Inflammatory macrophage treated with lipopolysaccharide for 4 hours (primary cell): ENCODE data around the gene ATP9B.

Source experiments
- DNase-seq: peaks from one replicate; pipeline ENCODE4 v3.0.0-alpha.2; 2020

Gene ATP9B

DNA sequence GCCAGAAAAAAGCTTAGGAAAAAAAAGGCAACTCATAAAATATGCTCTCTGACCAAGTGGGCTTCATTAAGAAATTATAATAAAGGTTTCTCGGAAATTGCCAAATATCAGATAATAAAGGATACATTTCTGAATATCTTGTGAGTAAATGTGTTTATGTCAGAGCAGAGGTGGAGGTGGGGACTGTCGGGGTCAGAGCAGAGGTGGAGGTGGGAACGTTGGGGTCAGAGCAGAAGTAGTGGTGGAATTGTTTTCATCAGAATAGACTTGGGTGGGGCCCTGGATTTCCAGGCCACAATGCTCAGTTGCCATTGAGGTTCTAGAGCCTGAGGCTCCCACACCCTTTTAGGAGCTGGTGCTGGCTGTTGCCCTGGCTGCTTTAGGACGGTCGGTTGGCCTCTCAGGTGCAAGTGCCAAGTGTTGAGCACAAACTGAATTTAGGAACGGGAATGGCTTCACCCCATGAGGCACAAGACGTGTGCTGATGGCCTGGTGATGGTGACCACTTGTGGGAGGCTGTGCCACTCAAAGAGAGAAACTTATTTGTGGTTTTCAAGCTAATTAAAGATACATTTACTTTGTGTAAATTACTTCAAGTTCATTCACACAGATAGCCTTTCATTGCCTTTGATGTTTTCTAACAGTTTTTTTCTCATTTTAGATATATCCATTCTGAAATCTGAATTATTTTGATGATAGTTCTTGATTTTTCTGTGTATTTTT lies 131.5 kb downstream of the ATP9B start:
- no peak for DNase-seq

DNA sequence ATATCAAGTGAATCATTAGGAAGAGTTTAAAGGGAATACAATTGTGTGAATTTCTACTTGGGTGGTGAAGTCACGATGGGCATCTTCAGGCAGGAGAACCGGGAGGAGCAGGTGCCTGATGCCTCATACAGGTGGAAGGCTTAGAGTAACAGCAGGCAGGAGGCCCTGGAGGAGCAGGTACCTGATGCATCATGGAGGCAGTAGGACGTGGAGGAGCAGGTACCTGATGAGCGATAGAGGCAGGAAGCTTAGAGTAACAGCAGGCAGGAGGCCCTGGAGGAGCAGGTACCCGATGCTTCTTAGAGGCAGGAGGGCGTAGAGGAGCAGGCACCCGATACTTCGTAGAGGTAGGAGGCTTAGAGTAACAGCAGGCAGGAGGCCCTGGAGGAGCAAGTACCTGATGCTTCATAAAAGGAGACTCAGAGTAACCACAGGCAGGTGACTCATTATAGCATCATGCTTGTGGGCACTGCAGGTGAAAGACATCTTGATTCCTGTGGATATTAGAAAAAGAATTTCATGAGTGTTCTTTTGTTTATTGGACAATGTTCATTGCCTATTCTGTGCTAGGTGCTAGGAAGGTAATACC lies 133.9 kb downstream of the ATP9B start:
- no peak for DNase-seq

DNA sequence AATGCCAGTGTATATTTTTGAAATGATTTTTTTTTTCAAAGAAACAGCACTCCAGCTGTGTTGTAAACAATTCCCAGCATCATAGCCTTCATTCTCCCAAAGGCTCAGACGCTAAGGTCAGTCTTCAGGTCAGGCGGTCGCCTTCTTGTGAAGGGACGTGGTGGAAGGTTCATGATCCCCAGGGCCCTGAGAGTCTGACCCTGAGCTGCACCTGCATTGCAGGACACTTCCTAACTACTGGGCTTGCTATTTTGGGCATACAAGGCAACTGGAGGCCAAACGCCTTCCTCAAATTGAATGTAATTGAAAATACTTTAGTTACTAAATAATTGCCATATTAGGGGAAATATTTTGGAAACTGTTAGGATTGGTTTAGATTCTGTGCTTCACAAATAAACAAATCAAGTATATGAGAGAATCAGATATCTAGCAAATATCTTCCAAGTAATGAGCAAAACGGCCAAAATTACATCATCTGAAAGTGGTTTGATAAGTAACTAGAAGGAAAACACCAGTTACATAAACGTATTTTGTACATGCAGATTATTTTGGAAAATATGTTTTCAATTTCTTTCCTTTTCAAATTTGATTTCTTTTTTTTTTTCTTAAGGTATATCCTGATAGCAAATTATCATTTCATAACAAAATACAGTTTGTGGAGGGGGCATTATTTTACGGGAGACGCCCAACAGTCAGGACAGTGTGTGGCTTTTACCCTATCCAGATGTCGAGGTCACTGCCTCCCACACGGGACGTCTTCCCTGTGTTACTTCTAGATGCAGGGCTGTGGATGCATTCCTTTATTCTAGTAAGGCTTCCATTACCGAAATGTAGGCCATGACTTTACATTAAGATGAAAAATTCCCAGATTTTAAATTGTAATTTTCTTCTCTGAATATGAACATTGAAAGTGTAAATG lies 136.0 kb downstream of the ATP9B start:
- no peak for DNase-seq

- no peak for DNase-seq
Measured at GRCh38 chr18:79206444-79206843, 137.2 kb downstream of the ATP9B start.

- DNase-seq: no peak
Measured at GRCh38 chr18:79208906-79209305, 139.7 kb downstream of the ATP9B start.

- peak; percentile 28 for DNase-seq
Measured at GRCh38 chr18:79210002-79210910, 141.1 kb downstream of the ATP9B start.

DNA sequence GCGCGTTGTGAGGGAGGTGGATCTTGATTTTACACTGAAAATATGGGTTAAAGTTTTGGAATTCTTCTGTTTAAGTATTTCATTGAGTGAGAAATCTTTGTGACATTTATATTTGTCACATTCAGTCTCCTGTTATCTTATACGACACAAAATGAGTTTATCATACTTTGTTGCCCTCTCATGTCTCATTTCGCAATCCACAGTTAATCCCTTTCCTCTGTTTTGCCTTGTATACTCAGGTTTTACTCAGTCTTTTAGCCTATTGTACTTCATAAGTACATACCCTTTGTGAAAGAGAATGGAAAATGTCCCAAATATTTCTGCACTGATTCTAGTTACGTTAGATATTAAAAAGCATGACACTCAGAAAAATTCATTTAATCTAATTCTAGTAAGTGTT lies 142.7 kb downstream of the ATP9B start:
- DNase-seq: no peak

DNA sequence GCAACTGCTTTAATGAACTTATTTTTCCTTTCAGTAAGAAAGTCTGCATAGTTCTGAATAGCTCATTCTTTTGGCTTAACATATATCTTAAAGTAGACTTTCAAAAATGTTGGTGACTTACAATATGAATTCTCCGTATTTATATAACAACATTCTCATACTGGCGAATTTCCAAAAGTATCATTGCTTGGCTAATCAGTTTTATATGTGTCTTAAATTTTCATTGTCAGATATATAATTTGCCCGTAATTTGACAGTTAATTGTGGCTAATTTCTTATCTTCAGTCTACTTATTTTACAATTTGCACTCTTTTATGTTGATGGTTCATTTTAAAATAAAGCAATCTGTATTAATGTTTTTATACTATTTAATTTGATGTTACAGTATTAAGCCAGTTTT lies 144.9 kb downstream of the ATP9B start:
- no peak for DNase-seq

DNA sequence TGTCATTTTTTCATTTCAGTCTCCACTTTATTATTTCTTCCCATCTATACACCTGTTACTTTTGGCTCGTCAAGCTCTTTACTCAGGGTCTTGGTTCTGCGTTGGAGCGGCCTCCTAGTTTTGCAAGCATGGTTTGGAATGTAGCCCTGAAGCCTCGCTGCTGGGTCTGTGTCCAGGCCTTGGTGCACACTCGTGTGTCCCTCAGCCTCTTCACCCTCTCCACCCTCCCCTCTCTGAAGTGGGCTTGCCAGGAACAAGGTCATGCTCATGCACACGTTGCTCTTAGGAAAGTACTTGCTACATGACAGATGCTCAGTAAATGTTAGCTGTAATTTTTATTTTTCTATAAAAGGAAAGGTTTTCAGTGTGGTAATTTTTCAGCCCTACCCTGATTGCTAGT lies 147.0 kb downstream of the ATP9B start:
- DNase-seq: peak; percentile 6

- no peak for DNase-seq
Measured at GRCh38 chr18:79217979-79218604, 148.9 kb downstream of the ATP9B start.

- DNase-seq: peak; percentile 83
Measured at GRCh38 chr18:79218605-79219190, 149.5 kb downstream of the ATP9B start.

GRCh38 chr18:79221136-79221535 lies 151.9 kb downstream of the ATP9B start:
- DNase-seq: no peak

GRCh38 chr18:79222790-79223189 lies 153.6 kb downstream of the ATP9B start:
- no peak for DNase-seq

DNA sequence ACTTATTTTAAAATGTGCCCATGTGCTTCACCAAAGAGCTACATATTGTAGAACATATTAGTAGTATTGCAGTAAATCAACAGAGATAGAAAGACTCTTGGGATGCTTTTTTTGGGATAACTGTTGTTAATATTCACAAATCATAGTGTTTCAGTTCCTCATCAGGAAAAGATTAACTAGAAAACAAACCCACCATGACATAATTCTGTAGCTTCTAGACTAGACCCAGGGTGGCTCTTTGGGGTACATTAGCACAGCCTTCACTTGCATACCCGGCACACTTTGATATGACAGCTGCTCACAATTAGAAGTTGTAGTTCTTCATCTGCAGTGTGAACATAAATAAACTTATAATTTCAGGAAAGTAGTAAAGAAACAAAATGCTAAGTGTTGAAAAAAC lies 154.2 kb downstream of the ATP9B start:
- DNase-seq: no peak

- no peak for DNase-seq
Measured at GRCh38 chr18:79224381-79224780, 155.2 kb downstream of the ATP9B start.

GRCh38 chr18:79227621-79228020 lies 158.4 kb downstream of the ATP9B start:
- DNase-seq: peak; percentile 11

DNA sequence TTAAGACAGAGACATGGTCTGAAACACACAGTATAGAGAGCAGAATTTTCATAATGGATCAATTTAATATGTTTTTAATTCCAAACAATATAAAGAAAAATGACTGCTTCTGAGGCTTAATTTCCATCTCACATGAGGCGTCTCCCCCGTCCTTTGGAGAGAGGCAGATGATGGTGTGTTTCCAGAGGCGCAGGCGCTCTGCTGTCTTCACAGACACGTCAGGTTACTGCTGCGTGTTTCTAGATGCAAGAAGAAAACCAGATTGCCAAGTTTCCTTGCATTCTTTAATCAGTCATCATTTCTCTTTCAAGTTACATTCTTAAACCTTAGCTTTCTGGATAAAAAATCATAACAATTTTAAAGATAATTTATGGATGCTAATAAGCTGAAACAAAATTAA lies 160.2 kb downstream of the ATP9B start:
- DNase-seq: no peak

GRCh38 chr18:79234438-79234837 lies 165.2 kb downstream of the ATP9B start:
- DNase-seq: no peak

DNA sequence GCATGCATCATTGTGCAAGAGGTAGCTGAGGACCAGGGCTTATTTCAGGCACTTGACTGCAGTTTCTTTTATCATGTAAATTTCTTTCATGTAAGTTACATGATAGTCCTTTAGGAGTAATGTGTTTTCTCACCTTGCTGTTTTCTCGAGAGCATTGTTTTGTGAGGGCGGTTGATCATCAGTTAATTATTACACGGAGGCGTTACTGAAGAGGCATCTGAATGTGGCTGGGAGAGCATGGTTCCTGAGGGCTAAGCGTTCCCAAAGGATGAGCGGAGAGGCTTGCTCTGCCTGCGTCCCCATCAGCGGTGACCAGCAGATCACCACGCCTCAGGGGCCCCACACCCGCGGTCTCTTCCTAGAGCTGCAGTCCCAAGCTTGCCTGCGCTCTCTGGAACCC lies 170.4 kb downstream of the ATP9B start:
- no peak for DNase-seq

DNA sequence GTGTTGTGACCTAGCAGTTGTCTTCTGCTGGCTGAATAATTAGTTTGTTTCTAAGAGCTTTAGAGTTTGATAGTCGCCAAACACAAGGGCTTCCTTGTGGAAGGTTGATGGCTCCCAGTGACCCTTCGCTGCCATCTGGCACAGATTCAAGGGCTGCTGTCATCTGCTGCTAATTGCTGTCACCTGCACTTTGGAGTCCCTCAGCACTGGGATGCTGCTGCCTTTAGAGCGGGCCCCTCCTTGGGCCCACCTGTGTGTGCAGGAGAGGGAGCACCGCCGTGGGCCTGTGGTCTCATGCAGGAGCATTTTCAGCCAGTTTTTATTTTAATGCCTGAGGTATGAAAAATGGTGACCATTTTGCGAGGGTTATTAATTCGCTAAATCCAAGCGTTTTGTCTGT lies 172.6 kb downstream of the ATP9B start:
- no peak for DNase-seq

GRCh38 chr18:79242246-79242645 lies 173.1 kb downstream of the ATP9B start:
- DNase-seq: no peak

DNA sequence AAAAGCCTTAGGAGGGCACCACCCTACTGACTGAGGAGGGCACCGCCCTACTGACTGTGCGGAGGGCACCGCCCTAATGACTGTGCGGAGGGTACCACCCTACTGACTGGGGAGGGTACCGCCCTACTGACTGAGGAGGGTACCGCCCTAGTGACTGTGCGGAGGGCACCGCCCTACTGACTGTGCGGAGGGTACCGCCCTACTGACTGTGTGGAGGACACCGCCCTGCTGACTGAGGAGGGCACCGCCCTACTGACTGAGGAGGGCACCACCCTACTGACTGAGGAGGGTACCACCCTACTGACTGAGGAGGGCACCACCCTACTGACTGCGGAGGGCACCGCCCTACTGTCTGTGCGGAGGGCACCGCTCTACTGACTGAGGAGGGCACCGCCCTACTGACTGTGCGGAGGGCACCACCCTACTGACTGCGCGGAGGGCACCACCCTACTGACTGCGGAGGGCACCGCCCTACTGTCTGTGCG lies 176.4 kb downstream of the ATP9B start:
- DNase-seq: peak; percentile 11
